Tracheal epithelial cell (primary cell): Measurements from ENCODE around the gene CLEC4F. TPM values are rescaled to one million over a fixed set of nuclear protein-coding genes. Genes with fewer than 3 reads are reported as not detected.

ENCODE experiments used
- total RNA-seq: library from RNA; depleted of rRNA; stranded (reverse); fragments of >200 nt; gene quantifications from 2 replicates; pipeline ENCODE4 v1.2.1, GENCODE V29; 2014

CLEC4F gene, protein sequence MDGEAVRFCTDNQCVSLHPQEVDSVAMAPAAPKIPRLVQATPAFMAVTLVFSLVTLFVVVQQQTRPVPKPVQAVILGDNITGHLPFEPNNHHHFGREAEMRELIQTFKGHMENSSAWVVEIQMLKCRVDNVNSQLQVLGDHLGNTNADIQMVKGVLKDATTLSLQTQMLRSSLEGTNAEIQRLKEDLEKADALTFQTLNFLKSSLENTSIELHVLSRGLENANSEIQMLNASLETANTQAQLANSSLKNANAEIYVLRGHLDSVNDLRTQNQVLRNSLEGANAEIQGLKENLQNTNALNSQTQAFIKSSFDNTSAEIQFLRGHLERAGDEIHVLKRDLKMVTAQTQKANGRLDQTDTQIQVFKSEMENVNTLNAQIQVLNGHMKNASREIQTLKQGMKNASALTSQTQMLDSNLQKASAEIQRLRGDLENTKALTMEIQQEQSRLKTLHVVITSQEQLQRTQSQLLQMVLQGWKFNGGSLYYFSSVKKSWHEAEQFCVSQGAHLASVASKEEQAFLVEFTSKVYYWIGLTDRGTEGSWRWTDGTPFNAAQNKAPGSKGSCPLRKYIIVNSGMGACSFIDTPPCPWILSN
- total RNA-seq: not detected in 2 replicates

DNA sequence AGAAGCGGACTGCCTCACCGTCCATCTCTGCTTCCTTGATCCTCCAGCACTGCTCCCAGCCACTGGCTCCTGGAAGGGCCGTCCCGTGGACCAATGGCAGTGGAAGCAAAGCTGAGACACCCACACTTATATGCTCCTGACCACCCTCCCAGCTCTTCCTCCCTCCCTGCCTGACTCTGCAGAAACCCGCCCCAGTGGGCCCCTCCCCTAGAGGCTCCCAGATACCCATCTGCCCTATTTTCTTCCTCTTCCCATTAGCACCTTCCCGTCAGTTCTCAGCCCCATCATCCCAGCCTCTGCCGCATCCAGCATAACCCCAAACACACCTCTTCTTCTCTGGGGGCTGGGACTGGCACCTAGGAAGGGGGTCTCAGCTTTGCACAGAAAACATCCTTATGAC, at the start of gene CLEC4F:
TSS of gene CLEC4F (minus strand) at position 101 of the 400 bp plus-strand sequence. CDS start at position 25, 76 bp downstream.

DNA sequence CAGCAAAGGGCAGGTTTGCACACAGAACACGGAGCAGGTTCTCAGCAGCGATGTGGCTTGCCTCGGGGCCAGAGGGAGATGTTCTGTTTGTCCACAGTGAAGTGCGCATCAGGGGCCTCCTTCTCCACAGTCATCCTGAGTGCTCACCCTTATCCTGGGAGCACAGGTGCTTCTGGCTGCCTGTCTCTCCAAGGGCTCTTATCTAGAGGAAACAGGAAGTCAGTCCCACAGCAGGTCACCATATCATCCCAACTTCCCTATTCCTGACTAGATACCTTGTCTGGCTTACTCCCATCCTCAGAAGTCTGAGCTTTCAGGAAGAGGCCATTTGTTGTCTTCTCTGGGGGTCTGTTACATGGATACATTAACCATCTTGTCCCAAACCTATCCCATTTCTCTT, 15.2 kb upstream of the CLEC4F start, which contains the start of gene CD207:
TSS of gene CD207 (minus strand) at position 174 of the 400 bp plus-strand sequence. CDS start at position 134, 40 bp downstream.

DNA sequence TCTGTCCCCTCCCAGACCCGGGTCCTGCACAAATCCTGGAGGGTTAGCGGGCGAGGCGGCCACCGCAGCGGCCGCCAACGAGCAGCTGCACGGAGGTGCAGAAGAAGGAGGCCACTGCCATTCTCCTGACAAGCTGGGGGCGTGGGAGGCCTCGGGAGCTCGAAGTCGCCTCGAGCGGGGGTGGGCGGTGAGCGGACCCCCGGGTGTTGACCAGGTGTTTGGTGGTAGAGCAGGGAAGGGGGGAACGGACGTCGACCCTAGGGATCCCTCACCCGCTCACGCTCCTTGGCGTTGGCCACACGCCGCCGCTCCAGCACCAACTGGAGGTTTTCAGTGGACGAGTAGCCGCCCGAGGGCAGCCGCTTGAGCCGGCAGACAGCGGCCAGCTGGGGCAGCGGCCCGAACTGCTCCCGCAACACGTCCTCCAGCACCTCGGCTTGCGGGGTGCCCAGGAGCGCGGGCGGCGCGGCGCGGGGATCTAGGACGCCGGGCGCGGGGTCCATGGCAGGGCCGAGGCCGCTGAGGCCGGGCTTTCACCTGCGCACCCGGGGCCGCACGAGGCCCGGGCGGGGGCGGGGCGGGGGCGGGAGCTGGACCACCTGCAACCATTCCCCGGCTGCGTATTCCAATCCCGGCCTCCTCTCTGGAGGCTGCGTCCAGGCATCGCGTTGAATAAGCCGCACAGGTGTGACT, 30.1 kb downstream of the CLEC4F start, which contains the start of gene FIGLA:
TSS of gene FIGLA (minus strand) at position 508 of the 693 bp plus-strand sequence. CDS start at position 503, 5 bp downstream.

DNA sequence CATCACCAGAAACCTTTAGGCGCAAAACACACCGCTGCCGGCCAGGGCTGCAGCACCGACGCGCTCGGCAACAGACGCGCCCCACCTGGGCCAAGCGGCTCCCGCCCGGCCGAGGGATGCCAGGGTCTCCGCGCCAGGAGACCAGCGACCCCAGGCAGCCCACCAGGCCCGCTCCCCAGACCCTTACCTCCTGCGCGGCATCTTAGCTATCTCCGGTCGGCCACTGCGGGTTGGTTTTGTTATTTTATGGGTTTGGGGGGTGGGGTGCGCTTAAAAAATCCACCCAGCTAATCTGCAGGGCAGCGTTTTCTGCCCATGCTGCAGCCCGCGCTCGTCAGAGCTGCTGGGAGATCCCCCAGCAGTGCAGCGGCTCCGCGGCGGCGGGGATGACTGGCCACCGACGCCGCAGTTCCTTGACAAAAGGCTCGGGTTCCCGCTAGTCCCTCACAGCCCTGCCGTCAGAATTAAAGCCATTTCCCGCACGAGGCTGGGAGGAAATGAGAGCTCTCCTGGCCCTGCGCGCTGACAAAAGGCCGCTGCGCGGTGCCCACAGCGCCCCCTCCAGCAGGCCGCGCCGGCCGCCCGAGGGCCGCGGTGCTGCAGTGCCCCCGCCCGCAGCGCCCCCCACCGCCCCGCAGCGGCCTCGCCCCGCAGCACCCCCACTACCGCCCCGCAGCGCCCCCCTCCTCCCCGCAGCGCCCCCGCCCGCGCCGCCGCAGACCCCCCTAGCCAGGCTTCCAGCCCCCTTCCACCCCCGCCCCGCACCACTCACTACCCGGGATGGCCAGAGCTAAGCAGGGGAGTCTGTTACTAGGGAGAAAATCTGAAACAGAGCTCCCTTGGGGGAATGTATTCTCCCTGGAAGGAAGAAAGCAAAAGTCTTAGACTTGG, 52.5 kb downstream of the CLEC4F start, which contains the start of gene ADD2:
TSS of gene ADD2 (minus strand) at position 502 of the 891 bp plus-strand sequence. CDS start 61,792 bp downstream, outside the sequence.

Other genes starting within 250 kb of the CLEC4F start
- 0.24 TPM in 1 of 2 replicates, not detected in the other for gene ADD2, start 52.4 kb downstream of the CLEC4F start, total RNA-seq
- gene FIGLA, start 30.0 kb downstream of the CLEC4F start, total RNA-seq: not detected in 2 replicates
- not detected in 2 replicates for gene CD207, start 15.2 kb upstream of the CLEC4F start, total RNA-seq
- gene VAX2, start 80.0 kb upstream of the CLEC4F start, total RNA-seq: not detected in 2 replicates
- not detected in 2 replicates for gene ATP6V1B1, start 115.3 kb upstream of the CLEC4F start, total RNA-seq
- under 0.01 TPM in 1 of 2 replicates, not detected in the other for gene ANKRD53, start 158.0 kb upstream of the CLEC4F start, total RNA-seq
- 15.4 and 16.4 TPM in 2 replicates for gene TEX261, start 174.3 kb upstream of the CLEC4F start, total RNA-seq
- gene NAGK, start 248.0 kb upstream of the CLEC4F start, total RNA-seq: 18.3 and 55.9 TPM in 2 replicates